HepG2 (cell line): ENCODE results near the gene LRFN2.

Source experiments
- ZFP36 ChIP-seq: fragments of 150-350 bp; IDR thresholded peaks from 2 replicates; pipeline ENCODE4 v1.6.1; 2018; ENCODE audit warnings: borderline replicate concordance, low read length, low read depth; ENCODE audit not compliant: partially characterized antibody
- ZNF354B ChIP-seq: sonication (generic); formaldehyde crosslinking; IDR thresholded peaks from 2 replicates; pipeline ENCODE4 v1.8.0; 2022; ENCODE audit warnings: mild to moderate bottlenecking, missing genetic modification reagents
- ZNF550 ChIP-seq: sonication (generic); formaldehyde crosslinking; IDR thresholded peaks from 2 replicates; pipeline ENCODE4 v1.4.0; 2020; ENCODE audit warnings: mild to moderate bottlenecking, missing genetic modification reagents, borderline replicate concordance
- ZNF670 ChIP-seq: sonication (generic); formaldehyde crosslinking; IDR thresholded peaks from 2 replicates; pipeline ENCODE4 v1.8.0; 2022; ENCODE audit warnings: mild to moderate bottlenecking, missing genetic modification reagents, borderline replicate concordance
- TF ChIP-seq, protein P1 (sequence below): sonication (generic); formaldehyde crosslinking; IDR thresholded peaks from 2 replicates; pipeline ENCODE4 v1.5.0; 2020; ENCODE audit warnings: mild to moderate bottlenecking, missing genetic modification reagents, moderate library complexity
- TF ChIP-seq, protein P2 (sequence below): sonication (generic); formaldehyde crosslinking; IDR thresholded peaks from 2 replicates; pipeline ENCODE4 v1.4.0; 2020; ENCODE audit warnings: mild to moderate bottlenecking, missing genetic modification reagents

DNA sequence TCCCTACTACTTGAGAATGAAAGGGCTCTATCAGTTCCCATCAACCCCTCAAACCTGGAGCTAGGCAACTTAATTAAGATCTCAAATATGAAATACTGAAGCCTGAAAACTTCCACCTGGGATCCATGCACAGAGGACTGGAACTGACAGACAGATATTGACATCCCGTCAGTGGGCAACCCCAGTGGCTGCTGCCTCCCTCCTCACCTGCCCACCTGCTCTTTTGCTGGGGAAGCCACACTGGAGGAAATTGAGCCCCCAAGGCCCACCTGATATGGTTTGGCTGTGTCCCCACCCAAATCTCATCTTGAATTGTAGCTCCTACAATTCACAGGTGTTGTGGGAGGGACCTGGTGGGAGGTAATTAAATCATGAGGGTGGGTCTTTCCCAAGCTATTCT lies 192.8 kb downstream of the LRFN2 start:
- TF ChIP-seq ZNF354B (CRISPR knock-in tag), result no peak
- no peak for TF ChIP-seq ZNF550 (CRISPR knock-in tag)
- TF ChIP-seq, protein P1, sequence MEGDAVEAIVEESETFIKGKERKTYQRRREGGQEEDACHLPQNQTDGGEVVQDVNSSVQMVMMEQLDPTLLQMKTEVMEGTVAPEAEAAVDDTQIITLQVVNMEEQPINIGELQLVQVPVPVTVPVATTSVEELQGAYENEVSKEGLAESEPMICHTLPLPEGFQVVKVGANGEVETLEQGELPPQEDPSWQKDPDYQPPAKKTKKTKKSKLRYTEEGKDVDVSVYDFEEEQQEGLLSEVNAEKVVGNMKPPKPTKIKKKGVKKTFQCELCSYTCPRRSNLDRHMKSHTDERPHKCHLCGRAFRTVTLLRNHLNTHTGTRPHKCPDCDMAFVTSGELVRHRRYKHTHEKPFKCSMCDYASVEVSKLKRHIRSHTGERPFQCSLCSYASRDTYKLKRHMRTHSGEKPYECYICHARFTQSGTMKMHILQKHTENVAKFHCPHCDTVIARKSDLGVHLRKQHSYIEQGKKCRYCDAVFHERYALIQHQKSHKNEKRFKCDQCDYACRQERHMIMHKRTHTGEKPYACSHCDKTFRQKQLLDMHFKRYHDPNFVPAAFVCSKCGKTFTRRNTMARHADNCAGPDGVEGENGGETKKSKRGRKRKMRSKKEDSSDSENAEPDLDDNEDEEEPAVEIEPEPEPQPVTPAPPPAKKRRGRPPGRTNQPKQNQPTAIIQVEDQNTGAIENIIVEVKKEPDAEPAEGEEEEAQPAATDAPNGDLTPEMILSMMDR (CRISPR knock-in tag), result no peak
- TF ChIP-seq, protein P2, sequence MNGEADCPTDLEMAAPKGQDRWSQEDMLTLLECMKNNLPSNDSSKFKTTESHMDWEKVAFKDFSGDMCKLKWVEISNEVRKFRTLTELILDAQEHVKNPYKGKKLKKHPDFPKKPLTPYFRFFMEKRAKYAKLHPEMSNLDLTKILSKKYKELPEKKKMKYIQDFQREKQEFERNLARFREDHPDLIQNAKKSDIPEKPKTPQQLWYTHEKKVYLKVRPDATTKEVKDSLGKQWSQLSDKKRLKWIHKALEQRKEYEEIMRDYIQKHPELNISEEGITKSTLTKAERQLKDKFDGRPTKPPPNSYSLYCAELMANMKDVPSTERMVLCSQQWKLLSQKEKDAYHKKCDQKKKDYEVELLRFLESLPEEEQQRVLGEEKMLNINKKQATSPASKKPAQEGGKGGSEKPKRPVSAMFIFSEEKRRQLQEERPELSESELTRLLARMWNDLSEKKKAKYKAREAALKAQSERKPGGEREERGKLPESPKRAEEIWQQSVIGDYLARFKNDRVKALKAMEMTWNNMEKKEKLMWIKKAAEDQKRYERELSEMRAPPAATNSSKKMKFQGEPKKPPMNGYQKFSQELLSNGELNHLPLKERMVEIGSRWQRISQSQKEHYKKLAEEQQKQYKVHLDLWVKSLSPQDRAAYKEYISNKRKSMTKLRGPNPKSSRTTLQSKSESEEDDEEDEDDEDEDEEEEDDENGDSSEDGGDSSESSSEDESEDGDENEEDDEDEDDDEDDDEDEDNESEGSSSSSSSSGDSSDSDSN, result no peak
- no peak for TF ChIP-seq ZNF670 (CRISPR knock-in tag)
- no peak for TF ChIP-seq ZFP36
